ENCODE data around the gene WDR89. TPM values are rescaled to one million over a fixed set of nuclear protein-coding genes. Genes with fewer than 3 reads are reported as not detected.

WDR89 gene
- total and polyA plus RNA-seq, 2 donors (not counting 1 experiment from before 2014, with no cell fraction given): 5.9 to 19.0 TPM

GRCh38 chr14:63611078-63611477 lies 30.6 kb downstream of the WDR89 start:
- Histone ChIP-seq H3K79me2 (ENCODE audit: control insufficient read depth, insufficient read depth, low read length) (peaks cover 69% of the 10 kb centered on the region), H2AFZ (ENCODE audit: insufficient read depth, low read depth, low read length, poor library complexity, severe bottlenecking) (no peak overlapping the region), H3K4me1 (ENCODE audit: control insufficient read depth in 2 of 2, insufficient read depth in 2 of 2, low read length in 2 of 2) (no peaks in the 10 kb centered on the region), H3K4me3 (ENCODE audit: control extremely low read depth in 1 of 5, extremely low read depth in 1 of 5, insufficient read depth in 1 of 5, low read depth in 2 of 5, low read length in 4 of 5) (no peak overlapping the region), H3K9me3 (ENCODE audit: control extremely low read depth in 1 of 3, control insufficient read depth in 2 of 3, insufficient read depth in 1 of 3, low read length in 2 of 3) (no peaks in the 10 kb centered on the region), H3K27me3 (replicated peaks in 1 of 4; ENCODE audit: control extremely low read depth in 1 of 4, control insufficient read depth in 3 of 4, insufficient read depth in 4 of 4, low read length in 3 of 4) (no peaks in the 10 kb centered on the region), H4K20me1 (ENCODE audit: control insufficient read depth, insufficient read depth, low read length, poor library complexity, severe bottlenecking) (peaks cover 38% of the 10 kb centered on the region), H3K27ac (ENCODE audit: low read length in 2 of 2) (no peak overlapping the region), H3K4me2 (replicated peaks; ENCODE audit: low read depth, low read length, poor library complexity, severe bottlenecking) (no peak overlapping the region), H3K36me3 (replicated peaks in 1 of 2; ENCODE audit: control extremely low read depth in 1 of 2, control insufficient read depth in 1 of 2, extremely low read depth in 1 of 2, insufficient read depth in 2 of 2, low read length in 1 of 2) (peaks cover 0 to 6% of the 10 kb centered on the region in 2 experiments), H3K9ac (ENCODE audit: low read length) (no peak overlapping the region)
- TF ChIP-seq CTCF (IDR thresholded peaks at IDR 0.05) (no peak), EZH2 (IDR thresholded peaks at IDR 0.05; ENCODE audit: borderline replicate concordance, insufficient read depth, low read depth, low read length, poor library complexity, severe bottlenecking) (no peak)
- WGBS (ENCODE audit: insufficient coverage): 97% methylated on average over 3 of the region's 7 CpGs
- no peak overlapping the region for H3K4me3 Mint-ChIP-seq
- ChIA-PET CTCF (no interaction called here), POLR2A (no interaction called here)
- no peak overlapping the region for H3K27ac Mint-ChIP-seq
- DNase-seq: no peak
- H3K9me3 Mint-ChIP-seq (ENCODE audit: insufficient read depth): no peaks in the 10 kb centered on the region
- no peak for ATAC-seq (ENCODE audit: low read depth)
- intact Hi-C loops (cut with micrococcal nuclease): no loop called here
- H3K4me1 Mint-ChIP-seq: peaks cover 9% of the 10 kb centered on the region
- no peaks in the 10 kb centered on the region for H3K27me3 Mint-ChIP-seq

- CTCF ChIA-PET: no interaction called here
- DNase-seq: no peak
- no peak overlapping the region for H3K9ac ChIP-seq (ENCODE audit: low read length)
- no peak overlapping the region for H3K4me3 ChIP-seq (ENCODE audit: control extremely low read depth in 1 of 5, extremely low read depth in 1 of 5, insufficient read depth in 1 of 5, low read depth in 2 of 5, low read length in 4 of 5)
- no peak overlapping the region for H3K27ac Mint-ChIP-seq
- TF ChIP-seq EZH2 (IDR thresholded peaks at IDR 0.05; ENCODE audit: borderline replicate concordance, insufficient read depth, low read depth, low read length, poor library complexity, severe bottlenecking): no peak
- TF ChIP-seq CTCF (IDR thresholded peaks at IDR 0.05): no peak
- H3K9me3 ChIP-seq (ENCODE audit: control extremely low read depth in 1 of 3, control insufficient read depth in 2 of 3, insufficient read depth in 1 of 3, low read length in 2 of 3): no peaks in the 10 kb centered on the region
- H3K27ac ChIP-seq (ENCODE audit: low read length in 2 of 2): no peak overlapping the region
- peaks cover 5 to 7% of the 10 kb centered on the region in 2 donors for H3K4me1 ChIP-seq (ENCODE audit: control insufficient read depth in 2 of 2, insufficient read depth in 2 of 2, low read length in 2 of 2)
- no peaks in the 10 kb centered on the region for H3K9me3 Mint-ChIP-seq (ENCODE audit: insufficient read depth)
- H3K4me3 Mint-ChIP-seq: no peak overlapping the region
- no peaks in the 10 kb centered on the region for H3K27me3 Mint-ChIP-seq
- H4K20me1 ChIP-seq (ENCODE audit: control insufficient read depth, insufficient read depth, low read length, poor library complexity, severe bottlenecking): peaks cover 5% of the 10 kb centered on the region
- intact Hi-C loops (cut with micrococcal nuclease): no loop called here
- ATAC-seq (ENCODE audit: low read depth): no peak
- POLR2A ChIA-PET: no interaction called here
- peaks cover 6% of the 10 kb centered on the region for H3K4me1 Mint-ChIP-seq
- H2AFZ ChIP-seq (ENCODE audit: insufficient read depth, low read depth, low read length, poor library complexity, severe bottlenecking): no peak overlapping the region
- H3K36me3 ChIP-seq (replicated peaks in 1 of 2; ENCODE audit: control extremely low read depth in 1 of 2, control insufficient read depth in 1 of 2, extremely low read depth in 1 of 2, insufficient read depth in 2 of 2, low read length in 1 of 2): peaks cover 2 to 12% of the 10 kb centered on the region in 2 experiments
- WGBS (ENCODE audit: insufficient coverage): 91% methylated on average over 5 of the region's 10 CpGs
- H3K27me3 ChIP-seq (replicated peaks in 1 of 4; ENCODE audit: control extremely low read depth in 1 of 4, control insufficient read depth in 3 of 4, insufficient read depth in 4 of 4, low read length in 3 of 4): no peaks in the 10 kb centered on the region
- H3K79me2 ChIP-seq (ENCODE audit: control insufficient read depth, insufficient read depth, low read length): peaks cover 42% of the 10 kb centered on the region
- H3K4me2 ChIP-seq (replicated peaks; ENCODE audit: low read depth, low read length, poor library complexity, severe bottlenecking): no peak overlapping the region
These were observed 36.6 kb downstream of the WDR89 start for GRCh38 chr14:63605041-63605532.
